GM23338 (cell line): ENCODE results near the gene LFNG. TPM values are rescaled to one million over a fixed set of nuclear protein-coding genes. Genes with fewer than 3 reads are reported as not detected.

Source experiments
- ATAC-seq: fragments of 200-7000 bp; cut with Tn5 transposase; 3 replicates; pipeline ENCODE4 v1.9.1; 2020
- DNase-seq: peaks from one replicate; pipeline ENCODE4 v3.0.0-alpha.2; 2015; ENCODE audit warnings: low spot score
- H2AFZ ChIP-seq: fragments of 200-600 bp; sonication (generic); 2 replicates; pipeline ENCODE4 v1.8.0; 2016; ENCODE audit warnings: antibody characterized with exemption, mild to moderate bottlenecking, moderate library complexity
- H3F3A ChIP-seq: fragments of 200-600 bp; sonication (generic); replicated peaks from 2 replicates; pipeline ENCODE4 v1.8.0; 2017; ENCODE audit warnings: antibody characterized with exemption, mixed run types, low read depth
- H3K27ac ChIP-seq: fragments of 200-600 bp; sonication (generic); 2 replicates; pipeline ENCODE4 v1.6.1; 2016; ENCODE audit warnings: low read depth
- H3K27me3 ChIP-seq: fragments of 200-600 bp; sonication (generic); 2 replicates; pipeline ENCODE4 v1.8.0; 2016; ENCODE audit warnings: mild to moderate bottlenecking, mixed run types, moderate library complexity; ENCODE audit not compliant: insufficient read depth
- H3K36me3 ChIP-seq: fragments of 200-600 bp; sonication (generic); 2 replicates; pipeline ENCODE4 v1.8.0; 2016; ENCODE audit warnings: mild to moderate bottlenecking; ENCODE audit not compliant: insufficient read depth
- H3K4me1 ChIP-seq: fragments of 200-600 bp; sonication (generic); 2 replicates; pipeline ENCODE4 v1.8.0; 2016; ENCODE audit warnings: mild to moderate bottlenecking, moderate library complexity; ENCODE audit not compliant: insufficient read depth
- H3K4me2 ChIP-seq: fragments of 200-600 bp; sonication (generic); 2 replicates; pipeline ENCODE4 v1.7.1; 2017; ENCODE audit warnings: mixed run types
- H3K4me3 ChIP-seq: fragments of 200-600 bp; sonication (generic); 2 replicates; pipeline ENCODE4 v1.6.1; 2016; ENCODE audit warnings: mixed run types
- H3K79me2 ChIP-seq: fragments of 200-600 bp; sonication (generic); replicated peaks from 2 replicates; pipeline ENCODE4 v1.8.0; 2017; ENCODE audit warnings: mild to moderate bottlenecking; ENCODE audit not compliant: insufficient read depth
- H3K9me2 ChIP-seq: fragments of 200-600 bp; sonication (generic); 2 replicates; pipeline ENCODE4 v1.8.0; 2017; ENCODE audit not compliant: insufficient read depth
- H4K20me1 ChIP-seq: fragments of 200-600 bp; sonication (generic); replicated peaks from 2 replicates; pipeline ENCODE4 v1.8.0; 2017; ENCODE audit warnings: mild to moderate bottlenecking; ENCODE audit not compliant: insufficient read depth
- H3K27ac Mint-ChIP-seq: 2 replicates; pipeline ENCODE4 v1.8.0; 2020; ENCODE audit warnings: inconsistent platforms, mild to moderate bottlenecking, moderate library complexity, mixed read lengths
- H3K27me3 Mint-ChIP-seq: 3 replicates; pipeline ENCODE4 v1.8.0; 2022; ENCODE audit warnings: low read depth, mild to moderate bottlenecking, moderate library complexity, mixed read lengths, inconsistent platforms; ENCODE audit not compliant: insufficient read depth, poor library complexity
- H3K36me3 Mint-ChIP-seq: 3 replicates; pipeline ENCODE4 v1.8.0; 2021; ENCODE audit warnings: low read depth, mild to moderate bottlenecking, inconsistent platforms, moderate library complexity, mixed read lengths
- H3K4me1 Mint-ChIP-seq: 3 replicates; pipeline ENCODE4 v1.8.0; 2020; ENCODE audit warnings: mild to moderate bottlenecking, inconsistent platforms, mixed read lengths
- H3K4me3 Mint-ChIP-seq: 3 replicates; pipeline ENCODE4 v1.8.0; 2021; ENCODE audit warnings: moderate library complexity, mild to moderate bottlenecking, inconsistent platforms, mixed read lengths
- H3K9me3 Mint-ChIP-seq: 3 replicates; pipeline ENCODE4 v1.8.0; 2020; ENCODE audit warnings: moderate library complexity, mild to moderate bottlenecking, inconsistent platforms, mixed read lengths
- CREB1 ChIP-seq: fragments of 250-450 bp; sonication (Bioruptor Pico); IDR thresholded peaks from 2 replicates; pipeline ENCODE4 v1.5.0; 2020; ENCODE audit warnings: low read depth, mild to moderate bottlenecking, moderate library complexity
- EZH2 ChIP-seq: fragments of 200-600 bp; sonication (generic); IDR thresholded peaks from one replicate; pipeline ENCODE4 v1.8.0; 2017; ENCODE audit warnings: antibody characterized with exemption, mild to moderate bottlenecking, low read depth; ENCODE audit not compliant: unreplicated experiment
- NANOG ChIP-seq: IDR thresholded peaks from 2 replicates; pipeline ENCODE4 v1.6.1; 2016; ENCODE audit warnings: antibody characterized with exemption, borderline replicate concordance
- POLR2AphosphoS5 ChIP-seq: IDR thresholded peaks from 2 replicates; pipeline ENCODE4 v1.6.1; 2016; ENCODE audit warnings: antibody characterized with exemption, low read depth
- STAT1 ChIP-seq: IDR thresholded peaks from one replicate; pipeline ENCODE4 v1.6.1; 2016; ENCODE audit warnings: antibody characterized with exemption; ENCODE audit not compliant: unreplicated experiment
- ZNF114 ChIP-seq: fragments of 250-450 bp; sonication (Bioruptor Pico); IDR thresholded peaks from 2 replicates; pipeline ENCODE4 v1.5.0; 2020; ENCODE audit warnings: mild to moderate bottlenecking, moderate library complexity
- ZNF331 ChIP-seq: fragments of 250-450 bp; sonication (Bioruptor Pico); IDR thresholded peaks from 2 replicates; pipeline ENCODE4 v1.5.0; 2020; ENCODE audit warnings: low read depth, mild to moderate bottlenecking, moderate library complexity
- polyA plus RNA-seq: library from polyadenylated mRNA; unstranded; fragments of >200 nt; fragmentation: Nextera tagmentation; extraction: Ambion mirVana; gene quantifications from 2 replicates; pipeline ENCODE4 v1.2.1, GENCODE V29; 2016
- total RNA-seq: library from RNA; depleted of rRNA; stranded (reverse); fragments of >200 nt; shearing (Covaris generic); gene quantifications from 2 replicates; pipeline ENCODE4 v1.2.3, GENCODE V29; 2014
- TF ChIP-seq, protein P1 (sequence below): fragments of 250-450 bp; sonication (Bioruptor Pico); IDR thresholded peaks from 2 replicates; pipeline ENCODE4 v1.5.0; 2020; ENCODE audit warnings: mild to moderate bottlenecking, moderate library complexity

The LFNG gene
- total and polyA plus RNA-seq, 2 experiments from 2014 or later, result 1.7 to 35.4 TPM

DNA sequence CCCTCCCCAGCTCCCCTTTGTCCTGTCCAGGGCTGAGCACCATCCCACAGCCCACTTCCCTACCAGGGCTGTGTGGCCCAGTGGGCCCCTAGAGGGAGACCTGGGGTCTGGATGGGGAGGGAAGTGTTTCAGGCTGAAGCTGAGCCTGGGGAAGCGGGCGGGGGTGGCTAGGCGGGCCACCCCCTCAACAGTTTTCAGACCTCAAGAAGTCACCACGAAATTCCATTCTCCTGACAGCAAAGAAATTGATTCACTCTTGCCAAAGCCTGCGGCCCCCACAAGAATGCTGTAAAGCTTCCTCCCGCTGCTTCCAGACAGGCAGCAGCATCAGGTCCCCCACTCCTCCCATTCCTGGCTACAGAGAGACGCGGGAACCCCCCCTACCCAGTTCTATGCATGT, 2.5 kb upstream of the LFNG start:
- H2AFZ ChIP-seq, result no peak overlapping the region
- Mint-ChIP-seq H3K27me3 (peaks cover 38% of the 10 kb centered on the region), H3K4me1 (peaks cover 34% of the 10 kb centered on the region), H3K36me3 (no peaks in the 10 kb centered on the region), H3K4me3 (no peak overlapping the region; the same call in 2 of the 3 replicates), H3K27ac (no peak overlapping the region), H3K9me3 (no peaks in the 10 kb centered on the region)
- TF ChIP-seq CREB1 (no peak), NANOG (no peak), POLR2AphosphoS5 (no peak), STAT1 (no peak), EZH2 (no peak), ZNF331 (CRISPR knock-in tag) (no peak), ZNF114 (no peak)
- TF ChIP-seq, protein P1, sequence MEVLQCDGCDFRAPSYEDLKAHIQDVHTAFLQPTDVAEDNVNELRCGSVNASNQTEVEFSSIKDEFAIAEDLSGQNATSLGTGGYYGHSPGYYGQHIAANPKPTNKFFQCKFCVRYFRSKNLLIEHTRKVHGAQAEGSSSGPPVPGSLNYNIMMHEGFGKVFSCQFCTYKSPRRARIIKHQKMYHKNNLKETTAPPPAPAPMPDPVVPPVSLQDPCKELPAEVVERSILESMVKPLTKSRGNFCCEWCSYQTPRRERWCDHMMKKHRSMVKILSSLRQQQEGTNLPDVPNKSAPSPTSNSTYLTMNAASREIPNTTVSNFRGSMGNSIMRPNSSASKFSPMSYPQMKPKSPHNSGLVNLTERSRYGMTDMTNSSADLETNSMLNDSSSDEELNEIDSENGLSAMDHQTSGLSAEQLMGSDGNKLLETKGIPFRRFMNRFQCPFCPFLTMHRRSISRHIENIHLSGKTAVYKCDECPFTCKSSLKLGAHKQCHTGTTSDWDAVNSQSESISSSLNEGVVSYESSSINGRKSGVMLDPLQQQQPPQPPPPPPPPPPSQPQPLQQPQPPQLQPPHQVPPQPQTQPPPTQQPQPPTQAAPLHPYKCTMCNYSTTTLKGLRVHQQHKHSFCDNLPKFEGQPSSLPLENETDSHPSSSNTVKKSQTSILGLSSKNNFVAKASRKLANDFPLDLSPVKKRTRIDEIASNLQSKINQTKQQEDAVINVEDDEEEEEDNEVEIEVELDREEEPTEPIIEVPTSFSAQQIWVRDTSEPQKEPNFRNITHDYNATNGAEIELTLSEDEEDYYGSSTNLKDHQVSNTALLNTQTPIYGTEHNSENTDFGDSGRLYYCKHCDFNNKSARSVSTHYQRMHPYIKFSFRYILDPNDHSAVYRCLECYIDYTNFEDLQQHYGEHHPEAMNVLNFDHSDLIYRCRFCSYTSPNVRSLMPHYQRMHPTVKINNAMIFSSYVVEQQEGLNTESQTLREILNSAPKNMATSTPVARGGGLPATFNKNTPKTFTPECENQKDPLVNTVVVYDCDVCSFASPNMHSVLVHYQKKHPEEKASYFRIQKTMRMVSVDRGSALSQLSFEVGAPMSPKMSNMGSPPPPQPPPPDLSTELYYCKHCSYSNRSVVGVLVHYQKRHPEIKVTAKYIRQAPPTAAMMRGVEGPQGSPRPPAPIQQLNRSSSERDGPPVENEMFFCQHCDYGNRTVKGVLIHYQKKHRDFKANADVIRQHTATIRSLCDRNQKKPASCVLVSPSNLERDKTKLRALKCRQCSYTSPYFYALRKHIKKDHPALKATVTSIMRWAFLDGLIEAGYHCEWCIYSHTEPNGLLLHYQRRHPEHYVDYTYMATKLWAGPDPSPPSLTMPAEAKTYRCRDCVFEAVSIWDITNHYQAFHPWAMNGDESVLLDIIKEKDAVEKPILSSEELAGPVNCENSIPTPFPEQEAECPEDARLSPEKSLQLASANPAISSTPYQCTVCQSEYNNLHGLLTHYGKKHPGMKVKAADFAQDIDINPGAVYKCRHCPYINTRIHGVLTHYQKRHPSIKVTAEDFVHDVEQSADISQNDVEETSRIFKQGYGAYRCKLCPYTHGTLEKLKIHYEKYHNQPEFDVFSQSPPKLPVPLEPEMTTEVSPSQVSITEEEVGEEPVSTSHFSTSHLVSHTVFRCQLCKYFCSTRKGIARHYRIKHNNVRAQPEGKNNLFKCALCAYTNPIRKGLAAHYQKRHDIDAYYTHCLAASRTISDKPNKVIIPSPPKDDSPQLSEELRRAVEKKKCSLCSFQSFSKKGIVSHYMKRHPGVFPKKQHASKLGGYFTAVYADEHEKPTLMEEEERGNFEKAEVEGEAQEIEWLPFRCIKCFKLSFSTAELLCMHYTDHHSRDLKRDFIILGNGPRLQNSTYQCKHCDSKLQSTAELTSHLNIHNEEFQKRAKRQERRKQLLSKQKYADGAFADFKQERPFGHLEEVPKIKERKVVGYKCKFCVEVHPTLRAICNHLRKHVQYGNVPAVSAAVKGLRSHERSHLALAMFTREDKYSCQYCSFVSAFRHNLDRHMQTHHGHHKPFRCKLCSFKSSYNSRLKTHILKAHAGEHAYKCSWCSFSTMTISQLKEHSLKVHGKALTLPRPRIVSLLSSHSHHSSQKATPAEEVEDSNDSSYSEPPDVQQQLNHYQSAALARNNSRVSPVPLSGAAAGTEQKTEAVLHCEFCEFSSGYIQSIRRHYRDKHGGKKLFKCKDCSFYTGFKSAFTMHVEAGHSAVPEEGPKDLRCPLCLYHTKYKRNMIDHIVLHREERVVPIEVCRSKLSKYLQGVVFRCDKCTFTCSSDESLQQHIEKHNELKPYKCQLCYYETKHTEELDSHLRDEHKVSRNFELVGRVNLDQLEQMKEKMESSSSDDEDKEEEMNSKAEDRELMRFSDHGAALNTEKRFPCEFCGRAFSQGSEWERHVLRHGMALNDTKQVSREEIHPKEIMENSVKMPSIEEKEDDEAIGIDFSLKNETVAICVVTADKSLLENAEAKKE, result no peak
- H3F3A ChIP-seq, result no peaks in the 10 kb centered on the region; the same call in 1 of the 2 replicates
- peaks cover 9% of the 10 kb centered on the region; the same call in 1 of the 2 replicates for H3K9me2 ChIP-seq
- H3K36me3 ChIP-seq, result no peaks in the 10 kb centered on the region
- H3K27me3 ChIP-seq, result peaks cover 28% of the 10 kb centered on the region
- H3K27ac ChIP-seq, result no peak overlapping the region
- H3K4me1 ChIP-seq, result peaks cover 31% of the 10 kb centered on the region
- peaks cover 13% of the 10 kb centered on the region for H3K79me2 ChIP-seq
- DNase-seq (peak; percentile 49), ATAC-seq (no peak)
- no peak overlapping the region for H3K4me3 ChIP-seq
- no peaks in the 10 kb centered on the region; the same call in 1 of the 2 replicates for H4K20me1 ChIP-seq
- H3K4me2 ChIP-seq, result peak overlapping the region; percentile 88; the same call in 1 of the 2 replicates
